NCI-H510A treated with DMSO at 0.1 percent for 48 hours (cell line): Measurements from ENCODE around the gene PAPPA.

ENCODE experiments used
- DNase-seq: peaks from one replicate; lab custom pipeline; 2025; lab: John Stamatoyannopoulos, UW

PAPPA gene

DNA sequence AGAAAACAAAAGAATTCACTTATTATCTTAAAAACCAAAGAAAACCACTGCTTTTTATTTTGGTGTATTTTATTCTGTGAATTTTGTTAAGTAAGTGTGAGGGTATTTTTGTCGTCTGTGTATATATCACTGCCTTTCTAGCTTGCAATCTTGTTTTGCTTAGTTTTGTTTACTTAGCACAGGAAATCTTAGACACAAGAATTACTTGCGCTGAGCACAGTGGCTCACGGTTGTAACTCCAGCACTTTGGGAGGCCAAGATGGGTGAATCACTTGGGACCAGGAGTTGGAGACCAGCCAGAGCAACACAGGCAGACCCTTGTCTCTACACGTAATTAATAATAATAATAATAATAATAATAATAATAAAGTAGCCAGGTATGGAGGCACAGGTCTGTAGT, 230.3 kb downstream of the PAPPA start:
- DNase-seq = no peak

DNA sequence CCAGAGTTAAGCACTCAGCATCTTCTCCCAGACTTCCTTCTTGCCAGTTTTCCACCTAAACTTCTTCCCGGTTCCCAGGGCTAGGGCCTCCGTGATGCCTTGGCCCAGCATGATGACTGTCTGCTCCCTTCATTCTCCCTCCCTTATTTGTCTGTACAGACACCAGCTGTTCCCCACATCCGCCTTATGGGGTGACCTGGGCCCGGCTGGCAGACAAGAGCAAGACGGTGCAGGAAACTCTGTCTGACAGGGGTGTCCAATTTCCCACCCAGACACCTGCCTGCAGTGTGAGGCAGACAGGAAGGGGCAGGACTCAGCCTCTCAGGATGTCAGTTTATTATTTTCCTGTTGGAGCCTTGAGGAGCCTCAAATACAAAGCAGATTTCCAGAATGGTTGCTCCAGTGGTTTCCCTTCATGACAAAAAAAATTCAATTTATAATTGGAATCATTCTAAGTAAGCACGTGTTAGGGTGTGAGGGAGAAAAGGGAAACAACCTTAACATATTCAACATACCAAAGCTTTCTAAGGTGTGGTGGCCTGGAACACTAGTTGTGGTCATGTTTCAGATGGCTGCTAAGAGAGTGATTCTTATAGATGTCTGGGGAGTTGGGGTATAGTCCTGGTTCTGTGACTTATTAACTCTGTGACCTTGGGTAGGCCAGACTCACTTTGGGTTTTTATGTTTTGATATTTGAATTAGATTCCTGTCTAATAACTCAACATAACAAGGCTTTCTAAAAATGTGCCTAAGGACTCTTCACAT, 234.5 kb downstream of the PAPPA start:
- DNase-seq = peak; percentile 6

- DNase-seq = no peak
Measured at GRCh38 chr9:116389541-116390302, 236.1 kb downstream of the PAPPA start.

DNA sequence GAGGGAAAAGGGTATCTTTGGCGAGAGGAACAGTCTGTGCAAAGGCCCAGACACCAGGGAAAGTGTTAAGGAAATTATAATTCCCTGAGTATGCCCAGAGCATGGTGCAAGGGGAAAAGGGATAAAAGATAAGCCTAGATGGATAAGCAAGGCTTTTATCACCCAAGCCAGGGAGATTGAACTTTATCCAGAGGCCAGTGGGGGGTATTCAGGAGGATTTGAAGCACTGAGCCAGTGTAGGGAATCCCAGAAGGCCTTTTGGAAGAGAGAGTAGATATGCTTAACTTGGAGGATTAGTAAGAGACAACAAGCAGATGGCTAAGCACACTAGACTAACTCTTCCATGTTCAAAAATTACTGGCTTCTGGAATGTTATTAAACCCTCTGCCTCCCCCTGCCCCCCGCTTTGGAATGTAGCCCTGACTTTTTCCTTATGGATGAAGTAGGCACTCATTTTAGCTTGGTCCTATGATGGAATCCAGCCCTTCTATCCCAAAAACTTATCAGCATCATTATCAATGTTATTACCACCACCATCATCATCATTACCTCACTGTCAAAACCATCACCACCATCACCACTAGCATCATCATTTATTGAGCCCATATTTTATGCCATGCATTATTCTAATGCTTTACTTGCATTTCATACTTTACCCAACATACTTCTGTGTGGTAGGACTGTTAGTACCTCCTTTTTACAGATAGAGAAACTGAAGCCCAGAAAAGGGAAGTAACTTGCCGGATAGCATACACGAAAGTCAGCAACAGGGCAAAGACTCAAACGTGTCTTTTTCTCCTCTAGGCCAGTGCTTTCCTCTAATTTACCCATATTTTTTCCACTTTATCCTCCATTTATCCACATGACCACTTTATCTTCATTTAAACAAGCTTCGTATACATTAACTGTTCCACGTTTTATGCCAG, 237.0 kb downstream of the PAPPA start:
- DNase-seq = no peak

DNA sequence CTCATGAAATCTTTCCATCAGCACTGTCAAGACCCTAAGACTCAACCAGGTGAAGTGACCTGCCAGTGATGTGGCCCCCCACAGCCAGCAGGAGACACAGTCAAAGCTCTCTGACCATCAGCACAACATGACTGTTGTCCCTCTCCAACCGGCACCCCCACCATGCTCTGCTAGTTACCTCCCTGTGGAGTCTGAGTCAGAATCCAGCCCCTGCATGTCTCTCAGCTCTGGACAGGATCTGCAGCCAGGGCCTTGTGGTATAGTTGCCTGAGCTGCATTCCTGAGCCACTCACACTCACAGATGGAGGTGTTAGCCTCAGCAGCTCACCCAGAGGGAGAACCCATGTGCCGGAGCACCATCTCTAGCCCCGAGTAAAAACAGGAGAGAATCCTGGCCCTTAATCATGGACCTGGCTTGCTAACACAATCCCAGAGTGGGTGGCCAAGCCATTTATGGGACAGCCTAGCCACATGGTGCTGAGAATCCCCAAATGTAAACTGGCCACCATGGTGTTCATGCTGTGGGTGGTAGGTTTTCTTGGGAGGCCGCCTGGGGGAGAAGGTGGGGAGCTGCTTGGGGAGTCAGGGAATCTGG, 237.8 kb downstream of the PAPPA start:
- no peak for DNase-seq

DNA sequence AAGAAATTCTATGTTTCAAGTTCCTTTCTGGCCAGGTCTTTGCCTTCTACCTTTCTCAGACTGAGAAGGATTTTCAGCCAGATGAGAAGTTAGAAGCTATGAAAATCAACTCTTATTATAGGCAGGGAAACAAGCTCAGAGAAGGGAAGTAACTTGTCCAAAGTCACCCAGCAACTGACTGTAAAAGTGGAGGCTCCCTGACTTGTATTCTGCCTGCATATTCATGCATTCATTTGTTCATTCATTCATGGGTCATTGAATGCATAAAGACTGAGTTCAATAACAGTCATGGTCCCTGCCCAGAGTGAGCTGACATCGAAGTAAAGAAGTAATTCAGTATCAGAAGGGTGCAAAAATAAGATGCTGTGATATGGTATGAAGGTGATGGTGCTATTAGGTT, 239.6 kb downstream of the PAPPA start:
- DNase-seq = no peak

DNA sequence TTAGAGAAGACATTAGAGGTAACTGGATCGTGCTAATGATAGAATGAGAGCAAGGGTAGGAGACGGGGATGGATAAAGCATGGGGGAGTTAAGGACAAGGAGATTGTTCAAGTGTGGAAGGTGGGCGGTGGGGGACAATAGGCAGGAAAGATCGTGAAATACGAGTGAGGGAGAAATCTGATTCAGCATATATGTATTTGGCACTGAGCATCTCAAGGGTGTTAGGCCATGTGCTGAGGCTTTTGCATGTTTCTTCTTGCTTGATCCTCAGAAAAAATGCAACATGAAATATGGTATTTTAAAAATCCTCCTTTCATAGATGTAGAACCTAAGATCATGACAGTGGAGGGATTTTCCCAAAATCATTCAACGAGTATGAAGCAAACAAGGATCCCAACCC, 240.5 kb downstream of the PAPPA start:
- no peak for DNase-seq

- DNase-seq = no peak
Measured at GRCh38 chr9:116394894-116395698, 241.5 kb downstream of the PAPPA start.

DNA sequence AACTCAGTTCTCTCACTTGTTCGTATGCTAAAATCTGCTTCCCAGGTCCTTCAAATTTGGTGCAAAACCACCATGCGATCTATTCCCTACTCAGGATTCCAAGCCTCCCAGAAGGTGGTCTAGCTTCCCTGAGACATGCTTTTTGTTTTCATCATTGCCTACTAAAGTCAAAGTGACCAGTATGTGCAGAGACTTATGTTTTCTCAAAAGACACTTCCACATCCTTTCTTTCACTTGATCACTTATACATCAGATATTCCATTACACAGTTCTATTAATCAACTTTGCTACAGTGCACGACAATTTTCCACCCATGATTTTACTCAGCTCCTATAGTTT, 242.1 kb downstream of the PAPPA start:
- DNase-seq = no peak

DNA sequence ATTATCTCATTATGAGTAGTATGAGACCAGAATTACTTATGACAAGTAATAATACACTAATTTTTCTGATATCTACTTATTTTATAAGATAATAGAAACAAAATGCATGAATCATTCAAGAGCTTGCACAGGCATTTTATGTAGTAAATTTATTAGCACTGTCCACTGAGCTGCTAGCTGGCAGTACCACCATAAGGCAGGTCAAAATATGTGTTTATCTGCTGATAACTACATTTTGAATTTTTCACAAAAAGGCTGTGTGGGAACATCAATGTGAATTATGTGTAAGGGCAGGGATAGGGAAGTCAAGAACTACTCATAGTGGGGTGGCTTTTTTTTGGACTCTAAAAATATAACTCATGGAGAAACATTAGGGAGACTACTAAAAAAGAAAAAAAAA, 249.6 kb downstream of the PAPPA start:
- DNase-seq = no peak

DNA sequence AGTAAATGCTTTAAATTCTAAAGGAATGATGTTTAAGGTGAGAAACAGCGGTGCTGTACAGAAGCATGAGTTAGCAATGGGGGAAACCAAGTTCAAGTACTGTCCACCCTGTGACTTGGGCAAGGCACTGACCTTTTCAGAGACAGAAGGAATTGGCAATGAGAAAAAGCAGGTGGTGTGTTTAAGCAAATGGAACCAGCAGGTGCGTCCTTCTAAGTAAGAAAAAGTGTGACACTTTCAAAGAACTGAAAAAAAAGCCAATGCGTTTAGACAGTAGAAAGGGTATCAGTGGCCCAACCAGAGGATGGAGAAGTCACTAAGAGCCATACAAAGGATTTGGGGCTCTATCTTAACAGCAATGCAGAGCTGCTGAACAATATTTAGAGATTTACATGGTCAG, 250.6 kb downstream of the PAPPA start:
- DNase-seq = no peak

DNA sequence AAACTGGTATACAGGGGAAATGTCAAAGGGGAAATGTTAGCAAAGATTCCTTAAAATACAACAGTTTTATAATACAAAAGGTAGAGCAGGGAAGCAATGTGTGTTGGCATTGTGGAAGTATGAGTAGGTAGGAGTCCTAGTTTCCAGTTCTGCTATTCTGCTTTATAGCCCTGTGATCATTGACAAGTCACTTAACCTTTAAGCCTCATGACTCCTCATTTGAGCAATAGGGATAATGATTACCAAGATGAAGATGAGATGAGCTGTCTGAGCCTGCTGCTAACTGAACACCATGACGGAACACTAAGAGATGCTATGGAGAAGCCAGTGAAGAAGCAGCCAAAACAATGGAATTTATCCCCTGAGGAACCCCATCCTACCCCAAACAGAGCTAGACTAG, 251.7 kb downstream of the PAPPA start:
- no peak for DNase-seq

DNA sequence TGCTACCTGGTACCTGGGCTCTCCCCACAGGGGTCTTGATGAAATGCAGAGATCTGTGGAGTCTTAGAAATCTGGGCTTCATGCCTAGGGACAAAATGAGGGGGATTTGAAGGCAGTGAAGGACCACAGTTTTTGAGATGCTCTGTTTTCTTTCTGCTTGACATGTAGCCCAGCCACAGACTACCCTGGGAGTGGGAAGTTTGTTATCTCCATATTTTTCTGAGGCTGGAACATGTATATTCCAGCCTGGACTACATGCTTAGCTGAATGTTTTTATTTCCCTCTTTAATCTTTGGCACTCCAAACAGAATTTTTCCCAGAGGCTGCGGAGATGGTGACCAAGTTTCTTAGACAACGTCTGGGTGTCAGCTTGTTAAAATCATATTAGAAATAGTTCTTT, 252.9 kb downstream of the PAPPA start:
- no peak for DNase-seq

DNA sequence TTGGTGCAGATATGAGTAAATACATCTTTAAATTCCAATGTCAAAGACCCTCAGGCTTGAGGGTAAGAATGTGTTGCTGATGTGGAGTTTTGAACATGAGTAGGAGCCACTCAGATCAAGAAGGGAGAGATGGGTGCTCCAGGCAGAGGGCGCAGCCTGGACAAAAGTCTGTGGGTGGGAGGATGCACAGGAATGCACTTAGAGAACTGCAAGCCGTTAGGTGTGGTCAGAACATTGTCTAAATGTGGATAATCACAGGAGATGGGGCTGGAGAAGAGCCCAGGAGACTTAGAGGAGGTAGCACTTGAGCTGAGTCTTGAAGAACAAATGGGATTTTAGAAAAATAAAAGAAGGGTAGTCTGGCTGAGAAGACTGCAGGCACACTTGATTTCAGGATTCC, 255.5 kb downstream of the PAPPA start:
- no peak for DNase-seq

- no peak for DNase-seq
Measured at GRCh38 chr9:116409638-116410037, 256.0 kb downstream of the PAPPA start.

DNA sequence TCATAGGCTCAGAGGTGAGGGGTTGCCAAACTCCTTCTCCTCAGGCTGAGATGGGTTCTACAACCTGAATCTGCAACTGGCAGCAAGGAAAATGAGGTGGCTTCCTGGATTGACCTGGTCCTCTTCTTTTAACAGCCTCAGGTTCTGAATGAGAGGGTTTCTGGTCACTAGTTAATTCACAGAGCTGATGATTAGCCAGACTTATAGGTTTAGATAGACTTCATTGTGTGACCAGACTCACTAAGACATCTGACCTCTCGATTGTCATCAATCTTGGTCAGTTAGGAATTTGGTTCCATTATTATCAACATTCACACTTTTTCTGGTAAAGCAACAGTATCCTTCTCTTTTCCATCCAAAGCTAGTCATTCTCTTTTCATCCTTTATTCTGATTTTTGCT, 257.9 kb downstream of the PAPPA start:
- no peak for DNase-seq

DNA sequence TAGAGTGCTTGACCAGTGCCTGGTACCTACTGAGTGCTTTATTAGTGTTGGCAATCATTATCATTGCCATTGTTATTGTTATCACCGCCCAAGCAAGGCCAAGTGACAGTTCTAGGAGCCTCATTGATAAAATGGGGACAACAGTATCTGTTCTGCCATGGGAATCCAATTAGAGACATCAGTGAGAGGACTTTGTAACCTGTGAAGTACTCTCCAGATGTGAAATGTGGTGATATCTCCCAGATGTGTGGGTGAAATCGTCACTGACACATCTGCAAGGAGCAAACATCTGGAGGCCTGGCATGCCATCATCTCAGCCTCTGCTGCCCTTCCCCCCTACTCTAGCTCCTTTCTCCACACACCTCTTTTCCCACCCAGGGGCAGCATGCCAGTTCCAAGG, 260.8 kb downstream of the PAPPA start:
- DNase-seq = no peak

- no peak for DNase-seq
Measured at GRCh38 chr9:116416421-116416820, 262.8 kb downstream of the PAPPA start.

GRCh38 chr9:116417464-116417863, 263.9 kb downstream of the PAPPA start:
- no peak for DNase-seq

GRCh38 chr9:116419181-116419580, 265.6 kb downstream of the PAPPA start:
- DNase-seq = no peak

DNA sequence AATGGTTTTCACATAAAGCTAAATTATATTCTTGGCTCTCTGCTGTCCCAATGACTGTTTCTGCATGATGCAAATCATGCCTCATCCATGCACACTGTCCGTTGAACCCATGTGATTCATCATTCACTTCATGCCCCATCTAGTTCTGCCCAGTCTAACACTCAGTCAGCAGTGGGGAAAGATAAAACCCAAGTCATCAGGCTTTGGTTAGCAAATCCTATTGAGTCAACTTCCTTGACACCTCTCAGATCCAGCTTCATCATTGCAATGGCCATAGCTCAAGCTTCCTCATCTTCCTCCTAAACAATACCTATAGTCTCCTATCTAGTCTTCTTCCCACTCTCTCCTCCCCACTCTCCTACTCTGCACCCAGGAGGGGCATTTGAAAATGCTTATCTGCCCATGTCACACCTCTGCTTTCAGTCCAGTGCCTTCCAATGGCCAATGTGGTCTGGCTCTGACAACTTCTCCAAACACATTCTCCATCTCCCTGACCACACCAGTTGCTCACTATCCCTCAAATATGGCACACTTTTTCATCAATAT, 267.5 kb downstream of the PAPPA start:
- DNase-seq = no peak
